HPDE6-E6E7 (cell line): ENCODE results near the gene COL12A1.
"Not testable (repeated sequence)": the region's sequence is repeated elsewhere in the genome, so short reads cannot be mapped to it uniquely, and the experiment has no call there.

Experiments
- DNase-seq: peaks from one replicate; pipeline ENCODE4 v3.0.0; 2011; ENCODE audit warnings: missing footprints; ENCODE audit errors: extremely low spot score

COL12A1 gene

GRCh38 chr6:75213112-75213511 is 7.3 kb upstream of the COL12A1 start:
- DNase-seq = no peak

GRCh38 chr6:75211920-75212590 is 6.2 kb upstream of the COL12A1 start:
- no peak for DNase-seq

- peak; percentile 28 for DNase-seq
Observed at GRCh38 chr6:75210885-75211739, 5.3 kb upstream of the COL12A1 start.

GRCh38 chr6:75209184-75209723 is 3.4 kb upstream of the COL12A1 start:
- no peak for DNase-seq

- peak; percentile 60 for DNase-seq
Observed at GRCh38 chr6:75208298-75209183, 2.7 kb upstream of the COL12A1 start.

- no peak for DNase-seq
Observed at GRCh38 chr6:75206576-75207342, 906 bp upstream of the COL12A1 start.

GRCh38 chr6:75204959-75205775 is 686 bp downstream of the COL12A1 start:
- DNase-seq = peak; percentile 19

- DNase-seq = peak; percentile 67
Observed at GRCh38 chr6:75204217-75204958, 1.5 kb downstream of the COL12A1 start.

GRCh38 chr6:75203721-75204120 is 2.1 kb downstream of the COL12A1 start:
- no peak for DNase-seq

GRCh38 chr6:75202676-75203131 is 3.1 kb downstream of the COL12A1 start:
- DNase-seq = no peak

GRCh38 chr6:75201901-75202672 is 3.8 kb downstream of the COL12A1 start:
- DNase-seq = no peak

GRCh38 chr6:75201021-75201420 is 4.8 kb downstream of the COL12A1 start:
- no peak for DNase-seq

- DNase-seq = no peak
Observed at GRCh38 chr6:75199889-75200288, 6.0 kb downstream of the COL12A1 start.

GRCh38 chr6:75196081-75196687 is 9.7 kb downstream of the COL12A1 start:
- DNase-seq = peak; percentile 29

GRCh38 chr6:75188221-75188925 is 17.5 kb downstream of the COL12A1 start:
- no peak for DNase-seq

GRCh38 chr6:75186581-75186980 is 19.3 kb downstream of the COL12A1 start:
- not testable (repeated sequence) for DNase-seq

- no peak for DNase-seq
Observed at GRCh38 chr6:75183099-75183541, 22.7 kb downstream of the COL12A1 start.
